ENCODE results near the gene CHD2.
"Not testable (repeated sequence)": the region's sequence is repeated elsewhere in the genome, so short reads cannot be mapped to it uniquely, and the experiment has no call there.

GRCh38 chr15:93031557-93032384 lies 131.6 kb downstream of the CHD2 start:
- TF ChIP-seq CTCF (IDR thresholded peaks at IDR 0.05; ENCODE audit: insufficient read depth, low read depth, low read length); EZH2 (IDR thresholded peaks at IDR 0.05; ENCODE audit: insufficient read depth, low read length): not testable (repeated sequence)

Measured in astrocyte (in vitro differentiated cells and primary cell).